ENCODE measurements around the gene EIF6.

- TF ChIP-seq CTCF (IDR thresholded peaks at IDR 0.05) = no peak
- TF ChIP-seq POLR2A (IDR thresholded peaks at IDR 0.05) = no peak
Measured at GRCh38 chr20:35328689-35329088, 44.1 kb upstream of the EIF6 start.

Measured in adrenal gland (tissue), 5 donors.